K562 (cell line): ENCODE data around the gene HMCES. TPM values are rescaled to one million over a fixed set of nuclear protein-coding genes. Genes with fewer than 3 reads are reported as not detected.

Source experiments
- BCOR ChIP-seq: fragments of 450-650 bp; IDR thresholded peaks from 2 replicates; pipeline ENCODE4 v1.6.1; 2016
- CHAMP1 ChIP-seq: fragments of 450-650 bp; IDR thresholded peaks from 2 replicates; pipeline ENCODE4 v1.6.1; 2016; ENCODE audit warnings: mild to moderate bottlenecking
- ELF4 ChIP-seq: fragments of 450-650 bp; formaldehyde crosslinking; IDR thresholded peaks from 2 replicates; pipeline ENCODE4 v1.4.0; 2022; ENCODE audit warnings: missing genetic modification characterization
- ELK1 ChIP-seq: sonication (generic); formaldehyde crosslinking; IDR thresholded peaks from 2 replicates; pipeline ENCODE4 v1.8.1; 2022; ENCODE audit warnings: missing genetic modification reagents
- ERF ChIP-seq: fragments of 450-650 bp; formaldehyde crosslinking; IDR thresholded peaks from 2 replicates; pipeline ENCODE4 v1.4.0; 2020; ENCODE audit warnings: mild to moderate bottlenecking, mixed read lengths
- ETV5 ChIP-seq: sonication (generic); formaldehyde crosslinking; IDR thresholded peaks from 2 replicates; pipeline ENCODE4 v1.4.0; 2020; ENCODE audit warnings: low read depth, mild to moderate bottlenecking, missing genetic modification reagents
- HCFC1 ChIP-seq: IDR thresholded peaks from 2 replicates; pipeline ENCODE4 v1.6.1; 2012; ENCODE audit warnings: low read depth, low read length, improper control_type of control experiment
- HDAC3 ChIP-seq: fragments of 450-650 bp; IDR thresholded peaks from 2 replicates; pipeline ENCODE4 v1.6.1; 2018; ENCODE audit warnings: borderline replicate concordance, mild to moderate bottlenecking, moderate library complexity; ENCODE audit not compliant: partially characterized antibody
- IRF9 ChIP-seq: fragments of 450-650 bp; IDR thresholded peaks from 2 replicates; pipeline ENCODE4 v1.6.1; 2016; ENCODE audit warnings: missing biosample characterization, missing genetic modification characterization
- MAZ ChIP-seq, 2 experiments: fragments of 450-650 bp in 1 of 2; sonication (generic) in 1 of 2; formaldehyde crosslinking; IDR thresholded peaks in 1 of 2; conservative IDR thresholded peaks in 1 of 2; 2 replicates each; pipeline versions ENCODE4 v1.4.0 to v1.5.0; 2020; ENCODE audit warnings: mild to moderate bottlenecking in 1 of 2, missing genetic modification reagents in 1 of 2
- PHB2 ChIP-seq: fragments of 450-650 bp; IDR thresholded peaks from 2 replicates; pipeline ENCODE4 v1.6.1; 2017; ENCODE audit warnings: low read depth
- POLR2G ChIP-seq: fragments of 200-400 bp; formaldehyde crosslinking; IDR thresholded peaks from 2 replicates; pipeline ENCODE4 v1.6.1; 2017; ENCODE audit warnings: low read depth, mild to moderate bottlenecking, antibody characterized with exemption, low read length, moderate library complexity
- RCOR1 ChIP-seq, 2 experiments: IDR thresholded peaks; 2 replicates each; pipeline ENCODE4 v1.6.1; 2012; ENCODE audit warnings: low read depth in 2 of 2, low read length in 2 of 2, borderline replicate concordance in 1 of 2, improper control_type of control experiment in 1 of 2
- SRSF3 ChIP-seq: fragments of 200-400 bp; formaldehyde crosslinking; IDR thresholded peaks from 2 replicates; pipeline ENCODE4 v1.6.1; 2016; ENCODE audit warnings: mild to moderate bottlenecking, low read length, moderate library complexity; ENCODE audit not compliant: insufficient read depth
- TAF7 ChIP-seq: fragments of 450-650 bp; IDR thresholded peaks from 2 replicates; pipeline ENCODE4 v1.6.1; 2016; ENCODE audit warnings: missing genetic modification characterization, missing compliant biosample characterization
- ZBED1 ChIP-seq: IDR thresholded peaks from 2 replicates; pipeline ENCODE4 v1.6.1; 2014
- ZBTB2 ChIP-seq: fragments of 450-650 bp; IDR thresholded peaks from 2 replicates; pipeline ENCODE4 v1.6.1; 2016; ENCODE audit warnings: antibody characterized with exemption
- ZC3H8 ChIP-seq: fragments of 450-650 bp; IDR thresholded peaks from 2 replicates; pipeline ENCODE4 v1.6.1; 2017
- ZFP30 ChIP-seq: fragments of 250-450 bp; sonication (Bioruptor Pico); IDR thresholded peaks from 2 replicates; pipeline ENCODE4 v1.8.0; 2022; ENCODE audit warnings: moderate library complexity, mild to moderate bottlenecking, inconsistent platforms, borderline replicate concordance
- ZNF584 ChIP-seq: fragments of 200-800 bp; sonication (Bioruptor generic); IDR thresholded peaks from 2 replicates; pipeline ENCODE4 v1.6.1; 2016; ENCODE audit warnings: low read depth, mild to moderate bottlenecking, missing genetic modification characterization, missing compliant biosample characterization
- ZNF699 ChIP-seq: fragments of 250-450 bp; sonication (Bioruptor Pico); IDR thresholded peaks from 2 replicates; pipeline ENCODE4 v1.8.0; 2021; ENCODE audit warnings: mild to moderate bottlenecking, moderate library complexity; ENCODE audit not compliant: insufficient replicate concordance
- ZNF785 ChIP-seq: fragments of 250-450 bp; sonication (Bioruptor Pico); IDR thresholded peaks from 2 replicates; pipeline ENCODE4 v1.4.0; 2020; ENCODE audit warnings: mild to moderate bottlenecking
- polyA plus RNA-seq, 8 experiments: library from polyadenylated mRNA; depleted of rRNA in 4 of 8; stranded (reverse) in 5 of 8; unstranded in 3 of 8; fragments of >200 nt; fragmentation: Nextera tagmentation in 2 of 8; fragmentation: Illumina TruSeq in 1 of 8; extraction: Ambion mirVana in 2 of 8; extraction: Trizol in 1 of 8; gene quantifications; 2 replicates each; pipeline versions ENCODE4 v1.2.1 to v1.2.3, GENCODE V29; 2011 to 2014; ENCODE audit warnings: inconsistent platforms in 1 of 8, missing spikeins in 1 of 8
- total RNA-seq, 7 experiments: library from RNA; depleted of rRNA in 6 of 7; stranded (reverse); fragments of >200 nt in 6 of 7; fragmentation: Illumina TruSeq in 2 of 7; extraction: Trizol in 2 of 7; gene quantifications; 2 replicates each; pipeline versions ENCODE4 v1.2.1 to v1.2.3, GENCODE V29; 2011 to 2021; ENCODE audit warnings: low replicate concordance in 1 of 7

The HMCES gene
- total and polyA plus RNA-seq, 9 of the 15 experiments (the other 6 are each of a cell fraction or from before 2014, with no cell fraction given): 18.8 to 45.3 (median 24.8) TPM

DNA sequence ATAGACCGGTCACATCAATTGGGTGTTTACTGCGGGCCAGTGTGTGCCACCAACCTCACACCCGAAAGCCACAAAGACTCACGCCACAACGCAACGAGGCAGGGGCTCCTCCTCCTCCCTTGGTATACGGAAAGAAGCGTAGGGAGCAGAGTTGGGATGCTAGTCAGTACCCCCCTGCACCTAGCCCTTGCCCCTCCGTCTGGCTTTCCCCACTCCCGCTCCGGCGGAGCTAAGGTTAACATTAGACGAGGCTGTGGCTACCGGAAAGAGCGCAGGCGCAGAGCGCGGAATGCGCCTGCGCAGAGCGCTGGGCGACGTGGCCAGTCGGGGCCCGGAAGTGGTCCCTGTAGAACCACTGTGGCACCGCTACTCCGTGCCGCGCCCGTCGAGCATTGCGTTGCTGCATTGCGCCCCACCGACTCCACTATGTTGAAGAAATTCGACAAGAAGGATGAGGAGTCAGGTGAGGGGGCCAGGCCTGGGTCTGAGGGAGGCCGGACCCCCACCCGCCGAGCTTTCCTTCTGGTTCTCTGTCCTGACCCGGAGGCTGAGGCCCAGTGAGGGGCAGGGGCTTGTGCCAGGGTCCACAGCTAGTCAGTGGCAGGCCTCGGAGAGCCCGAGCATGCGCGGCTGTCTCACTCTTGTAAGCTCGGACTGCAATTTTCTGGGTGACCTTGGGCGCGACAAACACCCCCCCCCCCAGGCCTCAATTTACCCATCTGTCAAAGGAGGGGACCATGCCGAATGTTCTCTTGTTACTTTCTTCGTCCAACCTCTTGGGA lies 29.2 kb upstream of the HMCES start, which contains the start of gene COPG1 (continued):
- no peak for TF ChIP-seq SRSF3
- no peak for TF ChIP-seq RCOR1 (IDR thresholded peaks at IDR 0.05; ENCODE audit: borderline replicate concordance in 1 of 2, low read depth in 2 of 2, low read length in 2 of 2)
- TF ChIP-seq IRF9 (tag): no peak
- 0 out of 2 replicates have a peak, but pooled peaks have one; percentile 61 for TF ChIP-seq ELF4 (CRISPR knock-in tag)
- no peak for TF ChIP-seq PHB2
- no peak for TF ChIP-seq CHAMP1
- no peak for TF ChIP-seq ERF
- TF ChIP-seq ETV5 (CRISPR knock-in tag): peak; percentile 60
- TF ChIP-seq HCFC1: peak; percentile 46; the same call in 1 of the 2 replicates
- no peak for TF ChIP-seq ZNF584 (CRISPR knock-in tag)
- no peak for TF ChIP-seq ZNF699 (CRISPR knock-in tag)
- TF ChIP-seq ZBED1: peak; percentile 79; the same call in 1 of the 2 replicates
- no peak for TF ChIP-seq BCOR
- no peak for TF ChIP-seq ELK1 (CRISPR knock-in tag)
- no peak for TF ChIP-seq ZFP30 (CRISPR knock-in tag)
- TF ChIP-seq TAF7 (tag): peak; percentile 18
- TF ChIP-seq ZNF785 (CRISPR knock-in tag): no peak
- TF ChIP-seq POLR2G: peak; percentile 98
- TF ChIP-seq MAZ (CRISPR knock-in tag; conservative IDR thresholded peaks at IDR 0.05 in 1 of 2, IDR thresholded peaks at IDR 0.05 in 1 of 2): peak in 1 of 2 experiments; percentile 51; a peak in 3 of 4 replicates
- TF ChIP-seq ZBTB2: peak; percentile 85
- no peak for TF ChIP-seq ZC3H8
- no peak for TF ChIP-seq HDAC3
